Frontal cortex (tissue), 4 donors: ENCODE results near the gene TRIM63. TPM values are rescaled to one million over a fixed set of nuclear protein-coding genes. Genes with fewer than 3 reads are reported as not detected.

ENCODE experiments used
- DNase-seq, 2 donors: peaks; one replicate each; pipeline ENCODE4 v3.0.0; 2012; ENCODE audit warnings: low spot score in 2 of 2
- FAIRE-seq: peaks from 2 replicates; lab custom pipeline; 2012; peaks lifted over from hg19 to GRCh38; lab: Jason Lieb, UNC
- total RNA-seq: library from RNA; depleted of rRNA; stranded (reverse); fragments of >200 nt; gene quantifications from one replicate; pipeline ENCODE4 v1.2.3, GENCODE V29; 2014
- donor health status: control.
- donor health status: control.
- donor health status: control.

TRIM63 gene
- total RNA-seq, 1 donor from 2014 or later, result not detected

DNA sequence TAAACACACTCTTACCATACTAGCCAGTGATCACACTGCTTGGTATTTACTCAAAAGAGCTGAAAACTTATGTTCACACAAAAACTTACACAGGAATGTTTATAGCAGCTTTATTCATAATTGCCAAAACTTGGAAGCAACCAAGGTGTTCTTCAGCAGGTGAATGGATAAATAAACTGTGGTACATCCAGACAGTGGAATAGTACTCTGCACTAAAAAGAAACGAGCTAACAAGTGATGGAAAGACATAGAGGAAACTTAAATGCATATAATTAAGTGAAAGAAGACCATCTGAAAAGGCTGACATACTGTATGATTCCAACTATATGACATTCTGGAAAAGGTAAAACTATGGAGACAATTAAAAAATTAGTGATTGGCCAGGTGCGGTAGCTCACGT lies 23.5 kb upstream of the TRIM63 start:
- no peak for DNase-seq
- no peak for FAIRE-seq

DNA sequence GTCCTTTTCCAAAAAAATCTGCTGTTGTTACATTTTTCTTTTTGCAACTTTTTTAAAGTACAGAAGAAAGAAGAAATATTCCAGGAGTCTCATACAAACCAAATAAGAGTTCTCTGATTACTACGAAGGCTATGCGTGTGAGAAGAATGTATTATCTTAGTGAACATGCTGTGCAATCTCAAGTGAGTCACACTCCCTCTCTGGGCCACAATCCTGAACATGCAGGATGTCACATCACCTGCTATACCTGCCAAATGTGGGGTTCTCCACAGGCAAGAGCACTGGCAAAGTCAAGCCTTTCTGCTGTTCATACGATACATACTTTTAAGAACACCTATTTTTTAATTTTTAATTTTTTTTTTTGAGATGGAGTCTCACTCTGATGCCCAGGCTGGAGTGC lies 21.7 kb upstream of the TRIM63 start:
- FAIRE-seq, result no peak
- DNase-seq, result no peak

DNA sequence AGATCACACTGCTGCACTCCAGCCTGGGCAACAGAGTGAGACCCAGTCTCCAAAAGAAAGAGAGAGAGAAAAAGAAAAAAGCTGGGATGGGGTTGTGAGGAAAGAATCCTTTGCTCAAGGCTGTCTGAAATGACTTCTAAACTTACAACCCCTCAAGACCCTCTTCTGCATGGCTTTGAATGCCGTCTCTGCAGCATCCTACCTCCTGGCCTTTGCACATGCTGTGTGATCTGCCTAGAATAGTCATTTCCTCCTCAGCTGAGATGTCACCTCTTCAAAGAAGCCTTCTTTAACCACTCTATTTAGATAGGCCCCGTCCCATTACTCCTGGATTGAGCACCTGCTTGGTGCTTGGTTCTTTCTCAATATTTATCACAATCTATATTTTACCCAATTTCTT lies 17.4 kb upstream of the TRIM63 start:
- DNase-seq, result no peak
- FAIRE-seq, result no peak

DNA sequence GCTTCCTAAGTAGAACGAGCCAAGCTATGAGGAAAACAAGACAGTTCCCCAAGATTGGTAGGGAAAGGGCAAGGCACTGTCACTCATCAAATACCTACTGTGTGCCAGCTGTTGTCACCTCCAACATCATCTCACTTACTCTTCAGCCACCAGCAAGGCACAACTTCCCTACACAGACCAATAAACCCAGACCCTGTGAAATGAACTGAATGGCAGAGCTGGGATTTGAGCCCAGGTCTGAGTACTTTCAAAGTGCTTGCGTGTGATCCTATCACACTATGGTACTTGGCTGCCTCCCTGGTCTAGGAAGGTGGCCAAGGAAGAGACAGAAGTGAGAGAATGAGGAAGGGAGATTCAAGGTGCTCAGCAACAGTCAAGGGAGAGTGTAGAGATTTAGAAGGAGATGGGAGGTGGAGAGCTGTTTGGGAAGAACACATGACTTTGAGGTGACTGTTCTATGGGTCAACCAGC lies 16.7 kb upstream of the TRIM63 start:
- no peak for DNase-seq
- FAIRE-seq, result no peak

DNA sequence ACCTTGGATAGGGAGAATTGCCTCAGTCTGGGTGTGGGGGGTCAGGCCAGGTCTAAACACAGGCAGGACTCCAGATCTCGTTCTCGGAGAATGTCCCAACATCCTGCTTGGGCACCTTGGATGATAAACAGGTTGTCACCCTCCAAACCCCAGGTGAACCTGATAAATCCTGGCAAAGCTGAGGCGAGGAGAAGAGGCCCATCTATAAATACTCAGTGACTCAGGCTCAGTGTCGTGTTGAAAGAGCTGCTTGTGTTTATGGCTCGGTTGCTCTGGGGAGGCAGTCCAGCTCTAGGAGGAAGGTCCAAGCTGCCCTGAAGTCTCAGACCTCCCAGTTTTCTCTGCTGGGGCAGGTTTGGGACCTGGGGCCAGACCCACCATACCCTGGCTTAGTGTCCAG lies 15.8 kb upstream of the TRIM63 start:
- DNase-seq (no peak), FAIRE-seq (no peak)

DNA sequence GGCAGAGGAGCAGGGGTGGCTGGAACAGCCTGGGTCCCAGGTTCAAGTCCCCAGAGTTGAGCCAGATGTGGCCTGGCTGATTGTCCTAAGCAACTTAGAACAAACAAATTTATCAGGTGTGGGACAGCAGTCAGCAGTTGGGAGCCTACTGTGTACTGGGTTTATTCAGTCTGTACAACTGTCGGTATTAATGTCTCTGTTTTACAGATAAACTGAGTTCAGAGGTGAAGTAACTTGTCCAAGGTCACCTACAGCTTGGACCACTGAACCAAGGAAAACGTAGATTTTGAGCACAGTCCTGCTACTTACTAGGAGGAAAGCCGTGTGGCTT lies 14.6 kb upstream of the TRIM63 start:
- DNase-seq (no peak), FAIRE-seq (no peak)

DNA sequence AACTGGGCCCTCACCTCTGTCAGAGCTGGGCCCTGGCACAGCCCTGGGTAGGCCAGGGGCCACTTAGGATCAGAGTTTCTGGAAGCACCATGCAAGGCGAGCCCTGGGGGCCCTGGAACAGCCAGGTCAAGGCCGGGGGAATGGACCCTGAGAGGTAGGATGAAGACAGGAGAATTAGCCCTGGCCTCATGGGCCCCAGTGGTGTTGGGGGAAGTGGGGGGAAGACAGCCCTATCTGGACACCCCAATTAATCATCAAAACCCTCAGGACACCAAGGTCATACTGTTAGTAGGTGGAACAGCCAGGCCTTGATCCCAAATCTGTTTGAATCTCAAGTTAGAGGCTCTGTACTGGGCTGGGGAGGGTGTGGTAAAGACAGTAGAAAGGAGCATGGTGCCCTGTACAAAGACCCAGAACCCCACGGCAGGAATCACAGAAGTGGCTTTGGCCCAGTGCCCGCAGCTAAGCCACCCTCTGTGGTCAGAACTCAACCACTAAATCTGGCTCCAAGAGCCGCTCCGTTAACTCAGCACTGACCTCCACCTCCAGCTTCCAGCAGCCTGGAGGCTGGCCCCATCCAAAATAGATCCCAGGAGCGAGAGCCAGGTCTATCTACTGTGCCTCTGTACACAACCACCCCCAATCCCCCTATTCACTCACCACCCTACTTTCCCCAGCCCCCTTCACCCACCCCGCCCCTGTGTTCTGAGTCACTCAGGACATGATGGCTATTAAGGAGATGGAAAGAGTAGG lies 14.0 kb upstream of the TRIM63 start:
- FAIRE-seq (no peak), DNase-seq (no peak)

DNA sequence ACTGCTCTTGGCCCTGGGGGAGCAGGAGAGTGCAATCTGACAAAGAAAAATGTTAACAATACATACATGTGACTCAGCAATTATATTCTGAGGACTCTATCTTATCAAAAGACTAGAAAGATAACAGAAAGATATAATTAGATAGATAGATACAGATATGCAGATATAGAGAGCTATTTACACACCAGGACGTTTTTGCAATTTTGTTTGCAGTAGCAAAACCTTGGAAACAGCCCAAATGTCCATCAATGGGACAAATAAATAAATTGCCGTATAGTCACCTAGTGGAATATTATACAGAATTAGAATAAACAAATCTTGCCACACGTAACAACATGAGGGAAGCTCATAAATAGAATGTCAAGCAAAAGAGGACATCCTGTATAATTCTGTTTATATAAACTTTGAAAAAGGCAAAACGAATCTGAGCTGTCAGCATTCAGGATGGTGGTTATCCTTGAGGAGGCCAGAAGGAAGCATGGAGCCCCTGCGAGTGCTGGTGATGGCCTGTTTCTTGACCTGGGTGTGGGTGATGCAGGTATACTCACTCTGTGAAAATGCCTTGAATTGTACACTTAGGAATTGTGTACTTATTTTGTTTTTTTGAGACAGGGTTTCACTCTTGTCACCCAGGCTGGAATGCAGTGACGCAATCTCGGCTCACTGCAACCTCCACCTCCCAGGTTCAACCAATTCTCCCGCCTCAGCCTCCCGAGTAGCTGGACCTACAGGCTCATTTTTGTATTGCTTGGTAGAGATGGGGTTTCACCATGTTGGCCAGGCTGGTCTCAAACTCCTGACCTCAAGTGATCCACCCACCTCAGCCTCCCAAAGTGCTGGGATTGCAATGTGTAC lies 12.8 kb upstream of the TRIM63 start:
- FAIRE-seq (no peak), DNase-seq (no peak)

DNA sequence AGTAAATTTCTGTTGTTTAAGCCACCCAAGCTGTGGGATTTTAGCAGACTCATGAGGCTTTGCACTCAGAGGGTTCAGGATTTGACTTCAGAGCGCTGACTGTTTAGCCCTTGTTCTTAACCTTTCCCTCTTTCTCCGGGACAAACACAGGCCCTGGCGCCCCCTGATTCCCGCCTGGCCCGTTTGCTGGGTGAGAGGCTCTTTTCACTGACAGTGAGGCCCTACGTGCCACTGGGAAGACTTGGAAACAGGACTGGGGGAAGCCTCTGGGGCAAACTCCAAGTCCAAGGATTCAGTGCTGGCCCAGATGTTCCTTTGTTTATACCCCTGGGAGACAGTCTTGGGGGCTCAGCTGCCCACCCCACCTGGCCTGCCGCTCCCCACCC lies 11.7 kb upstream of the TRIM63 start:
- DNase-seq (no peak), FAIRE-seq (no peak)

DNA sequence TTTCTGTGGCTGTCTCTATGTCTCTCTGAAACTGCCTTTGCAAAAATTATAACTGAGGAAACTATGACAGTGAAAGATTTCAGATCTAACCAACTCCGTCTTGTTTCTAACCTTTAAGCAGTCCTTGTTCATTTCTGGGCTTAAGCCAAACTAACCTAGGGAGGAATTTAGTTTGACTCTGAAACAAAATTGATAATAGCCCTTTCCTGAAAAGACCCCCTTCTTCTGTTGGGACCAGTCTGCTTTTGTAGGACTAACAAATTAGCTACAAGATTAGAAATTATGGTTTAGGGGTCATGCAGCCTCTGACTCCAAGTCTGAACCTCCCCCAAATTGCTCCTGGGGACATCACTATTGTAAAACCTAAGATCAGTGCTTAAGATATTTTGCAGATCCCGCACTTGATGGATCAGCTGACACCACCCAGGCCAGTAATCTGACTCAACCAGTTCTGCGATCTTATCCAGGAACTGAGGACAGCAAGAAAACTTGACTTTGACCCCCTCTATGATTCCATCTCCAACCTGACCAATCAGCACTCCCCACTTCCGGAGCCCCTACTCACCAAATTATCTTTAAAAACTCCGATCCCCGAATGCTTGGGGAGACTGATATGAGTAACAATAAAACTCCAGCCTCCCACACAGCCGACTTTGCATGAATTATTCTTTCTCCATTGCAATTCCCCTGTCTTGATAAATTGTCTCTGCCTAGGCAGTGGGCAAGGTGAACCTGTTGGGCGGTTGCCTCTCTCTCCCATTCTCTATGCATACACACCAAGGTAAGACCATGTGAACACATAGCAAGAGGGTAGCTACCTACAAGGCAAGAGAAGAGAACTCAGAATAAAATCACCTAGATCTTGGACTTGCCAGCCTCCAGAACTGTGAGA lies 11.1 kb upstream of the TRIM63 start:
- no peak for DNase-seq
- FAIRE-seq, result no peak

DNA sequence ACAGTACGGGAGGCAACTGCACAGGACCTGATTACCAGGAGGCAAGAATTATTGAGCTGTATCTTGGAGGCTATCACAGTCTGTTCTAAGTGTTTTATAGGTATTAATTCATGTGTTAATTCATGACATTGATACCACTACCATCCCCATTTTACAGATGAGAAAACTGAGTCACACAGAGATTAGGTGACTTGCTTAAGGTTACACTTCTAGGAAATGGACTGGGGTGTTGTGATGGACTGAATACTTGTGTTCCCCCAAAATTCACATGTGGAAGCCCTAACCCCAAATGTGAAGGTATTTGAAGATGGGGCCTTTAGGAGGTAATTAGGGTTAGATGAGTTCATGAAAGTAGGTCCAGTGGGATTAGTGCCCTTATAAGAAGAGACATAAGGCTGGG lies 10.1 kb upstream of the TRIM63 start:
- FAIRE-seq (no peak), DNase-seq (no peak)

DNA sequence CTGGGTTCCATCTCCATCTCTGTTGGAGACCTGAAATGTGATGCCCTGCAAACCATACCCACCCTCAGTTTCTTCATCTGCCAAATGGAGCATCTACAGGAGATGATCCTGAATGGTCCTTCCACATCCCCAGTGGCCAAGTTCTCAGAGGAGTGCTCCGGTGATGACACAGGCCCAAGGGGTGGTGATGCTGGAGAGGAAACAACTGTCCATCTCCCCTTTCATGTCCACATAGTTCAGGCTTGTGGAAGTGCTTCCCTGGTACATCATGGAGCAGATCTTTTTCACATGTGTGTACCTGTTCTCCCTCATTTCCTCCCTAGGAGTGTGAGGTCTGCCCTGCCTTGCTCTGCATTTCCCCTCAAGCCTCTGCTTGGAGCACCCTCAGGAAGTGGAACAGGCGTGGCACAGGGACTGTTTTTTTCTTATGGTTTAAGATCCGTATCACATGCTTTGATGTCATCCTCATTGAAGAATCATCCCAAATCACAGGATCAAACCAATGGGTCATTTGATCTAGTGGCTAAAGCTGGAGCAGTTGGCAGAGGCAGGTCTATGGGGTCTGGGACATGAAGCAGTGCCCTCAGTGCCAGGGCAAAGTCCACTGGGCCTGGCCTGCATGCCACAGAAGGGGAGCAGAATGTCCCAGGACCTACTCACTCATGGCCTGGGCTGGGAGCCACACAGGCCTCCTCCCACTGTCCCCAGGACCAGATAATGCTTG lies 8.2 kb upstream of the TRIM63 start:
- DNase-seq, result no peak
- no peak for FAIRE-seq

DNA sequence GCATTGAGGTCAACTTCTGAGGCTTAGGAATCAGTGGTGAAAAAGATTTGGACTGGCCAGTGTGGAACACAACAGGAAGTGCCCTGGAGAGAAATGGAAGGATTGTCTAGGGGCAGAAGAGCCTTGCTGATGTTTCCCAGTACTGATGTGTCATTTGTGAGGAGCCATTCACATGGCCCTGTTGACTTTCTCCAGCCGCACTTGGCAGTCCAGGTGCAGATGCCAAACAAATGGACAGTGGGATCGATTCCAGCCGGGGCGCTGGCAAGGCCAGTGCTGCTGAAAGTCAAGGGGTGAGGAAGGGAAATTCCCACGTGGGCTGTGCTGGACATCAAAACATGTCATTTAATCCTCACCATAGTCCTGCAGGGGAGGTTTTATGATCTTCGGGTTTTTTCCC lies 4.9 kb upstream of the TRIM63 start:
- DNase-seq, result no peak
- no peak for FAIRE-seq

DNA sequence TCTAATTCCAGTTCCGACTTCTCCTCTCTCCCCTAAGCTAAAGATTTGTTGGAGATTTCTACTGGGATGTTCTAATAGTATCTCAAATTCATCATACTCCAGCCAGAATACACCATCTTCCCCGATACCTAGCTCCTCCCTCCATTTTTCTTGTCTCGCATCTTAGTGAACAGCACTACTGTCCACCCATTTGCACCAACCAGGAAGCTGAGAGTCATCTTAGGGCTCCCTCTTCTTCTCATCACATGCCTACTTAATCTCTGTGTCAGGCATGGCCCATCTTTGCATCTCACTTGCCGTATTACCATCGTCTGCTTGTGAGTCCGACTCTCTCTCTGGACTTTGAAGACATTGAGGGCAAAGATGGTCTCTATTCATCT lies 3.5 kb upstream of the TRIM63 start:
- DNase-seq (no peak), FAIRE-seq (no peak)

DNA sequence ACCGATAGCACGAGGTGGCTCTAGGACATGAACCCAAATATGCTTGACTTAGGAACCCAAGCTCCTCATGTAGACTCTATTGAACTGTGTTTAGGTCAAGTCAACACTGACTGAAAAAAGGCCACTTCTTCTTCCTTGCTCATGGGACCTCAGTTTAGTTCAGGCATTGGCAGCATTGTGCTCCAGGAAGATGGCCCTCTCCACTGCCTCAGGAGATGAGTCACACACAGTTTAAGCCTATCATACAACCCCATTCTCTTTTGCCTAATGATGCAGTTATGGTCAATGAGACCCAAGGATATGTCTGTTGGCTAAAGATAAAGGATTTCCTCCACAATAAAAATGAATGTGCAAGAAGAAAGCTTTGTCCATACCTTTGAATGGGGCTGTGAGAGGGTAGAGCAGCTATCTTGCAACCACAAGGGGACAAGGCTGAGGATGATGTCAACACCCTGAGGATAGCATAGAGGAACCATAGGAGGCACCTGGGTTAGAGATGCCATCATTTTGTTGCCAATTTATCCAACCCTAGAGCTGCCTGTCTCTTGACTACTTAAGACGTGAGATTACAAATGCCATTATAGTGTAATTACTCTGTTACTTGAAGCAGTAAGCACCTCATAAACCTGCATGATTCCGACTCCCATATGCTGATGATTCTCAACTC lies 3.0 kb upstream of the TRIM63 start:
- no peak for FAIRE-seq
- no peak for DNase-seq

DNA sequence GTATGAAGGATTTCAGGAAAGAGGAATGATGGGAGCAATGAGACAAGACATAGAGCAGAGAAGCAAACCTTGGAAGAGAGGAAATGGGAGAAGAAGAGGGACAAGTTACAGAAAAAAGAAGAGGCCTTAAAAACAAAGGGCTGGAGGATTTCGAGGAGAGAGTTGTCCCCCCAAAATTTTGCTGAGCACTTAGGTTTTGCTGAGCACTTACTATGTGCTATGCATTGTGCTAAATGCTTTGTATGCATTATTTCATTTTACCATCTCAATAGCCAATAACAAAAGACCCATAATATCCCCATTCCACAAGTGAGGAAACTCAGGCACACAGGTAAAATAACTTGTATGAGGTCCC lies 2.5 kb upstream of the TRIM63 start:
- FAIRE-seq (no peak), DNase-seq (no peak)

DNA sequence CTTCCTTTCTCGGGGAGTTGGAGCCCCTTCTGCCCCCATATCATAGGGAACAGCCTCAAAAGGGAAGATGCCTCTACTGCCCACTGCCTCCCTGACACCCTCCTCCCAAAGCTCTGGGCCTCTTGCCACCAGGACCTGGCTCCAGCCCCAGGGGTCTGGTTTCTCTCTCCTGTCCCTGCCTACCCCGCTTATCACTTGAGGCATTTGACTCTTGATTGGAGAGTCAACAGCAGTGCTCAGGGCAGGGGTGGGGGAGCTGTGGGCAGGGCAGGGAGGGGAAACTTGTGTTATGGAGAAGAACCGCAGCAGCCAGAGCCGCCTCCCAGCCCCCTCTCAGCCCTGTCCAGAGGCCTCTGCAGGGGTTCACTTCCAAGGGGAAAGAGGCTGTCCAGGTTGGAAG lies 573 bp downstream of the TRIM63 start:
- FAIRE-seq, result no peak
- DNase-seq, result no peak

DNA sequence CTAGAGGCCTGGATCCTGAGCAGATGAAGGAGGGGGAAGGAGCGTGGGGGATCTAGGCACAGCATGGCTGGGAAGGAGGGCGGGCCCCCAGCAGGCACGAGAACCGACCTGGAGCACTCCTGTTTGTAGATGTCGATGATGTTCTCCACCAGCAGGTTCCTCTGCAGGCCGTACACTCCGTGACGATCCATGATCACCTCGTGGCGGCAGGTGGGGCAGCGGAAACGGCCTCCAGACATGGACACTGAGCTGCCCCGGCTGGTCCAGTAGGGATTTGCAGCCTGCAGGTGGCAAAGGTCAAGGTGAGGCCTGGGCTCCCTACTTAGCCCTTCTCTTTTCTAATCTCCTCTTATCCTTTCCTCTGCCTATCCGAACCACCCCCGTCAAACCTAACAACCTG lies 1.3 kb downstream of the TRIM63 start:
- FAIRE-seq, result no peak

DNA sequence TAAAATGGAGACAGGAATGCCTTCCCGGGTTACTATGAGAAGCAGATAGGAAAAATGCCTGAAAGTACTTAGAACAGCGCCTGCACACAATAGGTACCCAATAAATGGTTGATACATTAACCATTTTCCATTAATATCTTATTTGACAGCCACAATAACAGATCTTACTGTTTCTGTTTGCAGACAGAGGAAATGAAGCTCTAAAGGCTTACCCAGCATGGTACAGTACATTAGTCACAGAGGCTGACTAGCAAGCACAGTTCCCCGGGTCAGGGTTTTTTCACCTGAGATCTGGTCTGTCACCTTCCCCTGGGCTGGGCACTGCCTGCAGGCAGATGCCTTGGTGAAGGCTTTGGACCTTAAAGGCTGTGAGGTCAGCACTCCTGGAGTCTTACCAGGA lies 2.9 kb downstream of the TRIM63 start:
- DNase-seq (no peak), FAIRE-seq (no peak)

More for the DNA sequence above, 1.3 kb downstream of the TRIM63 start:
- no peak for DNase-seq
